Omental fat pad (tissue), 4 donors: ENCODE results near the gene DUSP9. TPM values are rescaled to one million over a fixed set of nuclear protein-coding genes. Genes with fewer than 3 reads are reported as not detected.

Source experiments
- ATAC-seq: fragments of 150-250 bp; one replicate; pipeline ENCODE4 v1.9.1; 2016; ENCODE audit warnings: mild to moderate bottlenecking, moderate library complexity; ENCODE audit not compliant: low FRiP score
- DNase-seq: peaks from one replicate; pipeline ENCODE4 v3.0.0-alpha.2; 2019; ENCODE audit warnings: low spot score
- total RNA-seq, 4 donors: library from RNA; depleted of rRNA; stranded (reverse); fragments of >200 nt; gene quantifications; one replicate each; pipeline ENCODE4 v1.1.0, GENCODE V29; 2016
- TF ChIP-seq, protein P1 (sequence below), 3 donors: fragments of 450-650 bp; IDR thresholded peaks; one replicate each; pipeline ENCODE4 v1.5.1; 2016 to 2017; ENCODE audit warnings: antibody characterized with exemption in 3 of 3, mild to moderate bottlenecking in 3 of 3, moderate library complexity in 2 of 3

The DUSP9 gene
- total RNA-seq, 4 donors from 2014 or later = 0.48 to 2.3 TPM; not detected in 2

DNA sequence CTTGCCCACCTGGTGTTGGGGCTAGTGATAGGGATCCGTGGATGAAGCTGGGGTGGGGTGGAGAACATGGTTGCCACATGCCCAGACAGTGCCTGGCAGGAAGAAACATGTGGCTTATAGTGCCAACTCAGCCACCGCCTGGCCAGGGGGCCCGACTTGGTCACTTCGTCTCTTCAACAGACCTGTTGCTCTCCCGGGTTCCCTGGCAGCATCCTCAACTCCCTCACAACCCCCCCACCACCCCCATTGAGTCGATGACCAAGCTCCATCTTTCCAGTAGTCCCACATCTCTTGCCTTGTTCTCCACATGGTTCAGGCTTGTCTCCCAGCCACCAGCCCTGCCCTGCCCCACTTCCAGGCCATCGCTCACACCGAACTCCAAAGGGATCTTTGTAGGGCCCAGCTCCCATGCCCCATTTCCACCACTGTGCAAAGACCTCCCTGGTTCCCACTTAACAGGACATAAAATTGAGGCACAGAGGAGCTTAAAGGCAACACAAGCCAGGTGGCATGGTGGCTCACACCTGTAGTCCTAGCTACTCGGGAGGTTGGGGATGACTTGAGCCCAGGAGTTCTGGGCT, 18.8 kb downstream of the DUSP9 start:
- DNase-seq (no peak), ATAC-seq (no peak)
- TF ChIP-seq, protein P1, sequence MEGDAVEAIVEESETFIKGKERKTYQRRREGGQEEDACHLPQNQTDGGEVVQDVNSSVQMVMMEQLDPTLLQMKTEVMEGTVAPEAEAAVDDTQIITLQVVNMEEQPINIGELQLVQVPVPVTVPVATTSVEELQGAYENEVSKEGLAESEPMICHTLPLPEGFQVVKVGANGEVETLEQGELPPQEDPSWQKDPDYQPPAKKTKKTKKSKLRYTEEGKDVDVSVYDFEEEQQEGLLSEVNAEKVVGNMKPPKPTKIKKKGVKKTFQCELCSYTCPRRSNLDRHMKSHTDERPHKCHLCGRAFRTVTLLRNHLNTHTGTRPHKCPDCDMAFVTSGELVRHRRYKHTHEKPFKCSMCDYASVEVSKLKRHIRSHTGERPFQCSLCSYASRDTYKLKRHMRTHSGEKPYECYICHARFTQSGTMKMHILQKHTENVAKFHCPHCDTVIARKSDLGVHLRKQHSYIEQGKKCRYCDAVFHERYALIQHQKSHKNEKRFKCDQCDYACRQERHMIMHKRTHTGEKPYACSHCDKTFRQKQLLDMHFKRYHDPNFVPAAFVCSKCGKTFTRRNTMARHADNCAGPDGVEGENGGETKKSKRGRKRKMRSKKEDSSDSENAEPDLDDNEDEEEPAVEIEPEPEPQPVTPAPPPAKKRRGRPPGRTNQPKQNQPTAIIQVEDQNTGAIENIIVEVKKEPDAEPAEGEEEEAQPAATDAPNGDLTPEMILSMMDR (IDR thresholded peaks at IDR 0.05) = no peak

DNA sequence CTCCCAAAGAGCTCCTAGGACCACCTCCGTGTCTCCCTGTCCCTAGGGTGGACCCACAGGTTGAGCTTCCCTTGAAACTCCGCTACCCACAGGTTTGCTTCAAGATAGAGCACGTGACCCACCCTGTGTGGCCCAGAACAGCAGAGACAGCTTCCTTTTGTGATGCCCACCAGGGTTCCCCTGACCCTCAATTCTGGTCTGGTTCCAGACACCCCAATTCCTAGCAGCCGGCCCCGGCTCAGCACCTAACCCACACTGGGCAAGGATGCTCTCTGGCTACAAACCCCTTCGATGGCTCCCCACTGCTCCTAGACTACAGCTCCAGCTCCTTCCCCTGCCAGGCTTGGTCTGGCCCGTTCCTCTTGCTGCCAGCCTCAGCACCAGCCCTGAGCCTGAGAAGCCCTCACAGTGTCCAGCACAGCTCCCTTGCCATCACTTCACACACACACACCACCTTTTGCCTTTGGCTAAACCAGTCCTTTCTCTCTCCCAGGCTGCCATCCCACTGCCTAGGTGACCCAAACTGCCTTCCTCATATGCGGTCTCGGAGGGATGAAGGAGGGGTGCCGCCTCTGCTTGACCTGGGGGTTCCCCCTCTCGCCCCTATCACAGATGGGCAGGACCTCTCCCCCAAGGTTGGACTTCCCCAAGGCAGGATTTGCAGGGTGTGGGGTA, 20.4 kb downstream of the DUSP9 start:
- ATAC-seq (no peak), DNase-seq (no peak)
- TF ChIP-seq, protein P1 (IDR thresholded peaks at IDR 0.05) = no peak

DNA sequence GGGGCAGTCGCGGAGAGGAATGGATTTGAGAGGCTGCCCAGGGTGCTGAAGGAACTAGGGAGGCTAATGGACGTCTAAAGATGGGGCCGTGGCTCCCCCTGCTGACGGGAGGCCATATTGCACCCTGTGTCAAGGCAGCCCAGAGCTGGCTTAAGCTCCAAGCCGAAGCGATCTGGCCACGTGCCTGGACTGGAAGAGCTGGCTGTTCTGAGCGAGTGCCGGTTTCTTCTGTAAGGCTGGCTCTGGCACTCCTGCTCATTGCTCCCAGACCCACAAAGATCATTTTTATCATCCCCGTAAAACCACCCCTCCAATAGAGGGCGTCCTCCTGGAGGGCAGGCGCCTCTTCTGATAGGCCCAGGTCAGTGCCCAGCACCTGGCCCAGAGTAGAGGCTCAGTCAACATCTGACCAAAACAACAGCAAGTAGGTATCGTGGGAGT, 21.0 kb downstream of the DUSP9 start:
- ATAC-seq = peak; percentile 54
- TF ChIP-seq, protein P1 (IDR thresholded peaks at IDR 0.05) = peak in 1 of 3 donors; percentile 20
- peak; percentile 71 for DNase-seq

DNA sequence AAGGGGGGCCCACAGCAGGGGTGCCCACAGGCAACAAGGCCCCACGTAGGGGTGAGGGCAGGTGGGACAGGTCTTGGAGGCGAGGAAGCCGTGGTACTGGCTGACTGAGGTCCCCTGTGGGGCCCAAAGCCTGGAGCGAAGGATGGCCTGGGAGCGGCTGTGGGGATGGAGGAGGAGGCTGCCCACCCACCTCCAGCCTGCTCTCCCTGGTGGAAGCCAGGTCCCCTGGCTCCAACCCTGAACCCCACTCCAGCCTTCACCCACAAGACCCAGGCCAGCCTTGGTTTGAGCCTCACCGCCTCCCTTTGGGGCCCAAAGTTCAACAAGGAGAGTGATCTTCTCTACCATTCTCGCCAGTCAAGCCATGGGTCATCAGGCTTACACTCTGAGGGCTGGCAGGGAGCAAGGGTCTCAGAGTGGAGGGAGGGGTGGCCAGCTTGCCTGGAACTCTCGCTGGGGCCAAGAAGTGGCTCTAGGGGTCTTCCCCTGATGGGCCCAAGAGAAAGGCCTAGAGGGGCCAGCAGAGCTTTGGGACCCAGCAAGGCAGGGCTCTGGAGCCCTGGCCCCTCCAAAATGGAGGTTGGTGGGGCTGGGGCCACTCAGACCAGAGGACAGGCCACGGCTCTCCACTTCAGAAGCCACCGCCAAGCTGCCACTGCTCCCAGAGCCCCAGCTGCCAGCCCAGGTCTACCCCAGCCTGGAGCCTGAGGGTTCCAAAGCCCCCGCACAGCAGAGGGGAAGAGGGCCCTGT, 21.6 kb downstream of the DUSP9 start:
- DNase-seq (no peak), ATAC-seq (no peak)
- TF ChIP-seq, protein P1 (IDR thresholded peaks at IDR 0.05) = no peak

DNA sequence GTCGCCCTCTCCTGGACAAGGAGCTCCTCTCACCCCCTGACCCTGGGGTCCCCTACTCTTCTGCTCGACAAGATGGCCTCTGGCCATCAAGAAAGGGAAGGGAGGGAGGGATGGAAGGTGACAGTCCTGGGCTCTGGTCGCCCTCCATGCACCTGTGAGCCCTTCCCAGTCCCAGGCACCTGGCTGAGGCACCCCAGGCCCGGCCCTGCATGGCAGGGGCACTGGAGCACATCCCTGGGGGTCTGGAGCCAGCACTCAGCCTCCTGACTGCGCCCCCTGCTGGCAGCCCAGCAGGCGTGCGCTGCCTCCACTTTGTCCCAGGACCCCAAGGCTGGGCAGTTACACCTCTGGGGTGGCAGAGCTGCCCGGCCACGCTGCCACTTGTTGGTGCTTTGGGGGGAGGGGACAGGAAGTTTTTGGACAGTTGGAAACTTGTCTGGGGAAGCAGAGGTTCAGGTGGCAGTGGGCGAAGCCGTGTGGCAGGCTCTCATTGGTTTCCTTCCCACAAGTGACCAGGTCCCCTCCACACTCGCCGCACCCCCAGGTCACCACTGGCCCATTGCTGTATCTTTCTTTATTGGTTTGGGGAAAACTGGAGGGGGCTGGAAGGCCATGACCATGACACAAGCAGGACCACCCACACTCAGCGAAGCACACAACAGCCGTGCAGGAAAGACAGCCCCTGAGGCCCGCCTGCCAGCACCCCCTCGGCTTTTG, 22.3 kb downstream of the DUSP9 start:
- no peak for DNase-seq
- ATAC-seq = no peak
- TF ChIP-seq, protein P1 (IDR thresholded peaks at IDR 0.05) = peak in 1 of 3 donors; percentile 11

DNA sequence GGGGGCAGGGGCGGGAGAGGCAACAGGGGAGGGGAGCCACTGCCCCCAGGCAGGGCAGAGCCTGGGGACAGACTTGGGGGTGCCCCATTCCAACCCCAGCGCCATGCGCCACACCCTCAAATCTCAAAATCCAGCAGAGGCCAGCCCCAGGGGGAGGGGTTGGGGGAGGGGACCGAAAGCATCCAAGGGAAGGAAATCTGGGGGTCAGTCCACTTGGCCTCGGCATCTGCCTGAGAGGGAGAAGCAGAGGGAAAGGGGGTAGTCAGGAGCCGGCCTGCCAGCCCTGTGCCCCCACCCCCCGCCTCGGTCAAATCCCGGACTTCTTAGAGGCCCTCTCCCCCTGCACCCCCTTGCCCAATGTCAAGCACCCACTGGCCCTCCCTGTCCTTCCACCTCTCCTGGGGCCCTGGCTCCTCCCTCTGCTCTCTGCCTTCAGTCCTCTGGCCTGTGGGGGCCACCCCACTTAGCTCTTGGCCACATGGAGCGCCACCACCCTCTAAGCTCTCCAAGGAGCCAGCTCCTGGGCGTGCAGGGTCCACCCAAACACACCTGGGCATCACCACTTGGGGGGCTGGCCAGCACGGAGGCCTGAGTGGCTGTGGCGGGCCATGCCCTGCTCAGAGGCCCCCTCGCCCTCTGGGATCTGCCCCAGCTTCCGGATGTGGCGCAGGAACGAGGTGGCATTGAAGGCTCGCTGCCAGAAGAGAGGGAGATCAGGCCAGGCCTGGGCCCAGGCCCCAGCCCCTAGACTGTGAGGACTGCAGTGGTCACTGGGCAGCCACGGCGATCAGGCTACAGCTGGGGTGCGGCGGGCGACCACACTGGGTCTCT, 23.1 kb downstream of the DUSP9 start:
- ATAC-seq = no peak
- TF ChIP-seq, protein P1 (IDR thresholded peaks at IDR 0.05) = no peak

More for the DNA sequence above, 23.1 kb downstream of the DUSP9 start:
- no peak for DNase-seq
